ENCODE measurements around the gene LETM1. TPM values are rescaled to one million over a fixed set of nuclear protein-coding genes. Genes with fewer than 3 reads are reported as not detected.

Gene LETM1
- total and polyA plus RNA-seq, 2 experiments from 2014 or later = 29.4 to 46.0 TPM

DNA sequence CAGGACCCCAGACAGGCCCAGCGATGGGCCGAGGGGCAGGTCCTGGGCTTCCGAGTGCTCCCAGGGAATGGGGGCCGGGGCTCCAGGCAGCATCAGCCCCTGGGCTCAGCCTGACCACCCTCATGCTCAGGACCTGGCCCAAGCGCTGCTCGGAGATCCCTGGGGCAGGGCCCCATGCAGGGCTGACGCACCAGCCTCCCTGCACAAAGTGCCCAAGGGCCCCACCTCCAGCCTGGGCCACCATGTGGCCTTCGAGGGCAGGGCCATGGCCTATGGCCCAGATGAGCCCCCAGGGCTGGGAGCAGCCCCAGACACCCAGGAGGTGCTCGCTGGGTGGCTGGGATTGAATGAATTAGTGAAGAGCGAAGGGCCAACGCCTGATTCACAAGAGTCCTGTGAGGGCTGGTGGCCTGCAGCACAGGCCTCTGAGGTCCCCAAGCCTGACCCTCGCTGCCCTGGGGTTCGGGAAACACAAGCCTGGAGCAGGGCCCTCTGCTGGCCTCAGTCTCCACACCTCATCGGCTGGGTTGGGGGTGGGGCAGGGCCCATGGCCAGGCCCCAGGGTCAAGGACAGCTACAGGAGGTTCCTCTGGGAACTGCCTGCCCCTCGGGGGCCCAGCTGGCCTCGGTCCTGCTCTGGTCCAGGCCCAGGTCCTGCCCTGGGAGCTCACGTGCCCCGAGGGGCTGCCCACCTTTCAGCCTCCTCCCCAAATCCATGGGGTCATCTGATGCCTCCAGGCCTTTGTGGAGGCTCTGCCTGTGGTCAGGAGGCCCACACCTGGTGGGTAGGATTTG, 76.2 kb downstream of the LETM1 start:
- WGBS (ENCODE audit: low lambda C conversion rate, missing lambda C conversion rate) = 79% methylated on average over 18 of the region's 18 CpGs
- H3K4me2 ChIP-seq = no peak overlapping the region
- no peaks in the 10 kb centered on the region for H3K36me3 ChIP-seq (replicated peaks; ENCODE audit: insufficient read depth, low read depth)
- H3K9me3 ChIP-seq (ENCODE audit: low read depth) = no peaks in the 10 kb centered on the region
- no peak overlapping the region for H3K4me3 ChIP-seq
- TF ChIP-seq EZH2 (IDR thresholded peaks at IDR 0.05; ENCODE audit: borderline replicate concordance) (no peak), EZH2phosphoT487 (IDR thresholded peaks at IDR 0.05; ENCODE audit: low read depth, severe bottlenecking, unreplicated experiment) (no peak)
- TF ChIP-seq, protein P1, sequence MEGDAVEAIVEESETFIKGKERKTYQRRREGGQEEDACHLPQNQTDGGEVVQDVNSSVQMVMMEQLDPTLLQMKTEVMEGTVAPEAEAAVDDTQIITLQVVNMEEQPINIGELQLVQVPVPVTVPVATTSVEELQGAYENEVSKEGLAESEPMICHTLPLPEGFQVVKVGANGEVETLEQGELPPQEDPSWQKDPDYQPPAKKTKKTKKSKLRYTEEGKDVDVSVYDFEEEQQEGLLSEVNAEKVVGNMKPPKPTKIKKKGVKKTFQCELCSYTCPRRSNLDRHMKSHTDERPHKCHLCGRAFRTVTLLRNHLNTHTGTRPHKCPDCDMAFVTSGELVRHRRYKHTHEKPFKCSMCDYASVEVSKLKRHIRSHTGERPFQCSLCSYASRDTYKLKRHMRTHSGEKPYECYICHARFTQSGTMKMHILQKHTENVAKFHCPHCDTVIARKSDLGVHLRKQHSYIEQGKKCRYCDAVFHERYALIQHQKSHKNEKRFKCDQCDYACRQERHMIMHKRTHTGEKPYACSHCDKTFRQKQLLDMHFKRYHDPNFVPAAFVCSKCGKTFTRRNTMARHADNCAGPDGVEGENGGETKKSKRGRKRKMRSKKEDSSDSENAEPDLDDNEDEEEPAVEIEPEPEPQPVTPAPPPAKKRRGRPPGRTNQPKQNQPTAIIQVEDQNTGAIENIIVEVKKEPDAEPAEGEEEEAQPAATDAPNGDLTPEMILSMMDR (IDR thresholded peaks at IDR 0.05; ENCODE audit: poor library complexity) = no peak
- peaks cover 11% of the 10 kb centered on the region for H3K4me1 ChIP-seq (ENCODE audit: insufficient read depth)
- no peak for DNase-seq (ENCODE audit: low spot score)
- H3K79me2 ChIP-seq = no peaks in the 10 kb centered on the region
- no peaks in the 10 kb centered on the region for H3K9me2 ChIP-seq (replicated peaks; ENCODE audit: insufficient read depth)
- no peaks in the 10 kb centered on the region for H4K20me1 ChIP-seq (ENCODE audit: insufficient read depth, poor library complexity, severe bottlenecking)
- no peak overlapping the region for H2AFZ ChIP-seq
- H3K27ac ChIP-seq = no peak overlapping the region
- no peaks in the 10 kb centered on the region for H3K27me3 ChIP-seq

DNA sequence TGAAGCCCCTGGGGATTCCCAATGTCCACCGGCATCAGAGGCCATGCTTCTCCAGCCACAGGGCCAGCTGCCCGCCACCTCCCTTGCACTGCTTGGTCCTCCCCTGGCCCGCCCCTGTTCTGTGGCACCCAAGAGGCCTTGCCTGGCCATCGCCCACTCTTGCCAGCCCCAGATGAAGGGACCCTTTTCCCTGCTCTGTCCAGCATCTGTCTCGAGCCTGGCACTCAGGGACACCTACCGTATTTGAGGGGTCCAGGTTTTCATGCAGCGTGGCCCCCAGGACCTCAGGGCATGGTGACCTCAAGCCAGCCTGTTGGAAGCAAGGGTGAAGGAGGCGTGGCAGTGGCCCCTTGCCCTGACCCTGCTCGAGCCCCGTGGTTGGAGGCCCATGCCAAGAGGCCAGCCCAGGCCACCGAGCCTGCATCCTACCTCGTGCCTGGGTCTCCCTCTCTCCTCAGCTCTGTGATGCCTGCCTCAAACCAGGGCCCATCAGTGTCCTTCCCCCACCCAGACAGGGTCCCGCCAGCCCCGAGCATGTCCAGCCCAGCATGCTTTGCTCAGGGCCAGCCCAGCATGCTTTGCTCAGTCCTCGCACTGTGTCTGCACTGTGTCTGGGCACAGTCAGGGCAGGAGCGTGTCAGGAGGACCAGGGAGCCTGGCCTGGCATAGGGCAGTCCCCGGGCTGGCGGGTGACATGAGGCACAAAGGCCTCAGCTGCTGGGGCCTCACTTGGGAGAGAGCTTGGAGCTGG, 77.1 kb downstream of the LETM1 start:
- Histone ChIP-seq H2AFZ (no peak overlapping the region), H3K27me3 (no peaks in the 10 kb centered on the region), H3K4me1 (ENCODE audit: insufficient read depth) (peaks cover 11% of the 10 kb centered on the region), H3K27ac (no peak overlapping the region), H3K79me2 (no peaks in the 10 kb centered on the region), H3K36me3 (replicated peaks; ENCODE audit: insufficient read depth, low read depth) (no peaks in the 10 kb centered on the region), H3K9me2 (replicated peaks; ENCODE audit: insufficient read depth) (no peaks in the 10 kb centered on the region), H3K4me3 (no peak overlapping the region), H3K4me2 (no peak overlapping the region), H4K20me1 (ENCODE audit: insufficient read depth, poor library complexity, severe bottlenecking) (no peaks in the 10 kb centered on the region), H3K9me3 (ENCODE audit: low read depth) (no peaks in the 10 kb centered on the region)
- no peak for DNase-seq (ENCODE audit: low spot score)
- TF ChIP-seq, protein P1 (IDR thresholded peaks at IDR 0.05; ENCODE audit: poor library complexity) = no peak
- TF ChIP-seq EZH2phosphoT487 (IDR thresholded peaks at IDR 0.05; ENCODE audit: low read depth, severe bottlenecking, unreplicated experiment) (no peak), EZH2 (IDR thresholded peaks at IDR 0.05; ENCODE audit: borderline replicate concordance) (no peak)
- 93% methylated on average over 18 of the region's 18 CpGs for WGBS (ENCODE audit: low lambda C conversion rate, missing lambda C conversion rate)

DNA sequence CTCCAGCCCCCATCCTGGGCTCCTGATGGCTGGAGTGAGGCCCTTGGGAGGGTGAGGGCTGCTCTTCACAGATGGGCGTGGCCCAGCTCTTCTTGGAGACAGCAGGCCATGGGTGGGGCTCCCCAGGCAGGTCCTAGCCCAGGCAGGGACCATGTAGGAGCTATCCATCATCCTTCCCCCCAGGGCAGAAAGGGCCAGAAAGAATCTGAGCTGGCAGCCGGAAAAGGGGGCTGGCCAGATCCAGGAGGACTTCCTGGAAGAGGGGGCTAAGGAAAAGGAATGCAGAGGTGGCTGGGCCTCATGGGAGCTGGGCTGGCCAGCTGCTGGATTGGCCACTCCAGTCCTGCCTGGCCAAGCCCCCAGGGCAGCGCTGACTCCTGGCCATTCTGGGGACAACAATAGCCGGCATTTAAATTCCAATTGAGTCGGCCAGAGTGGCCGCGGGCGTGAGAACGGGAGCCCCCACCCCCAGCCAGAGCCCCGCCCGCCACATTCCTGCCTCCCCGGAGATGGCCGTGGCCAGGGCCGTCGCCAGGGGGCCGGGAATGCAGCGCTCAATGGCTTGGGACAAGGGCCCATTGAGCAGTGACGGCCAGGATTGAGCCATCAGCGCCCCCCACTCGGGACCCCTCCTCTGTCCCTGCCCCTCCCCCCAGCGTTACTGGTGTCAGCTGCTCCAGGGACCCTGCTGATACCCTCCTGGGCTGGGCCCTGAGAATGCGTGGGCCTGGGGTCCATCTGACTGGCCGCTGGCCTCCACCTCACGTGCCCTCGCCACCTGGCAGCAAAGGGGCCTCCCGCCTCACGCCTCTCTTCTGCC, 77.9 kb downstream of the LETM1 start:
- Histone ChIP-seq H3K79me2 (no peaks in the 10 kb centered on the region), H3K27ac (peak overlapping the region; percentile 16), H4K20me1 (ENCODE audit: insufficient read depth, poor library complexity, severe bottlenecking) (no peaks in the 10 kb centered on the region), H3K27me3 (no peaks in the 10 kb centered on the region), H3K4me2 (peak overlapping the region; percentile 55), H2AFZ (no peak overlapping the region), H3K4me3 (no peak overlapping the region), H3K9me2 (replicated peaks; ENCODE audit: insufficient read depth) (no peaks in the 10 kb centered on the region), H3K9me3 (ENCODE audit: low read depth) (no peaks in the 10 kb centered on the region), H3K36me3 (replicated peaks; ENCODE audit: insufficient read depth, low read depth) (no peaks in the 10 kb centered on the region), H3K4me1 (ENCODE audit: insufficient read depth) (peaks cover 16% of the 10 kb centered on the region)
- DNase-seq (ENCODE audit: low spot score) = peak; percentile 62
- WGBS (ENCODE audit: low lambda C conversion rate, missing lambda C conversion rate) = 44% methylated on average over 18 of the region's 27 CpGs
- TF ChIP-seq, protein P1 (IDR thresholded peaks at IDR 0.05; ENCODE audit: poor library complexity) = peak; percentile 12
- no peak for TF ChIP-seq EZH2phosphoT487 (IDR thresholded peaks at IDR 0.05; ENCODE audit: low read depth, severe bottlenecking, unreplicated experiment)
